ENCODE measurements around the gene WDR37.

- TF ChIP-seq MAX (CRISPR knock-in tag; IDR thresholded peaks at IDR 0.05) (no peak), ATF6 (CRISPR knock-in tag; IDR thresholded peaks at IDR 0.05) (no peak), HMGXB4 (CRISPR knock-in tag; IDR thresholded peaks at IDR 0.05) (no peak), RELA (CRISPR knock-in tag; IDR thresholded peaks at IDR 0.05; ENCODE audit: borderline replicate concordance) (no peak), SP1 (CRISPR knock-in tag; conservative IDR thresholded peaks at IDR 0.05) (no peak), IRF1 (CRISPR knock-in tag; IDR thresholded peaks at IDR 0.05) (no peak), TCF7 (CRISPR knock-in tag; IDR thresholded peaks at IDR 0.05; ENCODE audit: low read depth) (no peak), USF2 (CRISPR knock-in tag; IDR thresholded peaks at IDR 0.05) (no peak), JUN (CRISPR knock-in tag; IDR thresholded peaks at IDR 0.05) (no peak), TP53 (CRISPR knock-in tag; IDR thresholded peaks at IDR 0.05) (no peak), ZNF396 (CRISPR knock-in tag; IDR thresholded peaks at IDR 0.05; ENCODE audit: borderline replicate concordance) (no peak), ZNF232 (CRISPR knock-in tag; IDR thresholded peaks at IDR 0.05) (no peak), FOXK1 (CRISPR knock-in tag; IDR thresholded peaks at IDR 0.05) (no peak)
- TF ChIP-seq, protein P1, sequence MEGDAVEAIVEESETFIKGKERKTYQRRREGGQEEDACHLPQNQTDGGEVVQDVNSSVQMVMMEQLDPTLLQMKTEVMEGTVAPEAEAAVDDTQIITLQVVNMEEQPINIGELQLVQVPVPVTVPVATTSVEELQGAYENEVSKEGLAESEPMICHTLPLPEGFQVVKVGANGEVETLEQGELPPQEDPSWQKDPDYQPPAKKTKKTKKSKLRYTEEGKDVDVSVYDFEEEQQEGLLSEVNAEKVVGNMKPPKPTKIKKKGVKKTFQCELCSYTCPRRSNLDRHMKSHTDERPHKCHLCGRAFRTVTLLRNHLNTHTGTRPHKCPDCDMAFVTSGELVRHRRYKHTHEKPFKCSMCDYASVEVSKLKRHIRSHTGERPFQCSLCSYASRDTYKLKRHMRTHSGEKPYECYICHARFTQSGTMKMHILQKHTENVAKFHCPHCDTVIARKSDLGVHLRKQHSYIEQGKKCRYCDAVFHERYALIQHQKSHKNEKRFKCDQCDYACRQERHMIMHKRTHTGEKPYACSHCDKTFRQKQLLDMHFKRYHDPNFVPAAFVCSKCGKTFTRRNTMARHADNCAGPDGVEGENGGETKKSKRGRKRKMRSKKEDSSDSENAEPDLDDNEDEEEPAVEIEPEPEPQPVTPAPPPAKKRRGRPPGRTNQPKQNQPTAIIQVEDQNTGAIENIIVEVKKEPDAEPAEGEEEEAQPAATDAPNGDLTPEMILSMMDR (IDR thresholded peaks at IDR 0.05), result no peak
Measured at GRCh38 chr10:1101946-1102345, 45.8 kb downstream of the WDR37 start.

Data from WTC11 (cell line).